IMR-90 (cell line): ENCODE data around the gene MAGI1. TPM values are rescaled to one million over a fixed set of nuclear protein-coding genes. Genes with fewer than 3 reads are reported as not detected.
A peak's percentile ranks its signal among the peaks of the same experiment; 100 is the strongest.

Source experiments
- ATAC-seq: fragments of 200-7000 bp; cut with Tn5 transposase; 2 replicates; pipeline ENCODE4 v1.9.1; 2020; ENCODE audit warnings: low read depth, mild to moderate bottlenecking, moderate library complexity
- BruUV-seq: library from RNA; stranded (reverse); fragments of 400-500 nt; replicated peaks from 2 replicates; lab custom pipeline; 2021; lab: Mats Ljungman, UMichigan
- CTCF ChIA-PET: fragments of 300-600 bp; formaldehyde crosslinking; extraction: SDS; loops from one replicate; lab custom pipeline; 2021; ENCODE audit warnings: antibody characterized with exemption; lab: Yijun Ruan, JAX
- POLR2A ChIA-PET: fragments of 300-600 bp; sonication (Branson Sonifier 250); formaldehyde crosslinking; loops from one replicate; lab custom pipeline; 2022; ENCODE audit warnings: antibody characterized with exemption; ENCODE audit not compliant: unreplicated experiment; lab: Charles Lee
- DNase-seq: peaks from one replicate; pipeline ENCODE4 v3.0.0; 2013
- H2AFZ ChIP-seq: replicated peaks from 2 replicates; pipeline ENCODE3; 2013; ENCODE audit warnings: low read length, mild to moderate bottlenecking; ENCODE audit not compliant: poor library complexity
- H2AK5ac ChIP-seq: 2 replicates; pipeline ENCODE4 v1.6.1; 2013; ENCODE audit warnings: low read depth, low read length, inconsistent platforms
- H2AK9ac ChIP-seq: replicated peaks from 2 replicates; pipeline ENCODE3; 2013; ENCODE audit warnings: mild to moderate bottlenecking, low read depth, low read length, moderate library complexity; ENCODE audit not compliant: poor library complexity
- H2BK120ac ChIP-seq: 2 replicates; pipeline ENCODE4 v1.6.1; 2013; ENCODE audit warnings: low read depth, low read length, inconsistent platforms
- H2BK15ac ChIP-seq: 3 replicates; pipeline ENCODE4 v1.6.1; 2013; ENCODE audit warnings: low read depth, low read length, inconsistent platforms
- H2BK20ac ChIP-seq: 2 replicates; pipeline ENCODE4 v1.6.1; 2013; ENCODE audit warnings: low read depth, mild to moderate bottlenecking, inconsistent platforms, low read length, moderate library complexity
- H2BK5ac ChIP-seq: 2 replicates; pipeline ENCODE4 v1.6.1; 2013; ENCODE audit warnings: mild to moderate bottlenecking, low read depth, low read length, inconsistent platforms; ENCODE audit not compliant: poor library complexity, severe bottlenecking
- H3K14ac ChIP-seq: replicated peaks from 2 replicates; pipeline ENCODE4 v1.6.1; 2013; ENCODE audit warnings: low read depth, low read length, inconsistent platforms
- H3K18ac ChIP-seq: 2 replicates; pipeline ENCODE4 v1.6.1; 2013; ENCODE audit warnings: low read depth, low read length, control low read depth
- H3K23ac ChIP-seq: 2 replicates; pipeline ENCODE4 v1.6.1; 2013; ENCODE audit warnings: low read depth, low read length, inconsistent platforms
- H3K27ac ChIP-seq: 2 replicates; pipeline ENCODE4 v1.5.1; 2013; ENCODE audit warnings: mild to moderate bottlenecking, control low read depth, low read length; ENCODE audit not compliant: insufficient read depth
- H3K27me3 ChIP-seq: 2 replicates; pipeline ENCODE4 v1.6.1; 2013; ENCODE audit warnings: low read length; ENCODE audit not compliant: control insufficient read depth, insufficient read depth
- H3K36me3 ChIP-seq: 2 replicates; pipeline ENCODE4 v1.6.1; 2013; ENCODE audit warnings: low read length, mixed read lengths; ENCODE audit not compliant: control insufficient read depth, insufficient read depth
- H3K4ac ChIP-seq: 2 replicates; pipeline ENCODE4 v1.6.1; 2013; ENCODE audit warnings: low read depth, low read length, inconsistent platforms
- H3K4me1 ChIP-seq: 2 replicates; pipeline ENCODE4 v1.6.1; 2013; ENCODE audit warnings: low read length, mixed read lengths; ENCODE audit not compliant: control insufficient read depth, insufficient read depth
- H3K4me2 ChIP-seq: 2 replicates; pipeline ENCODE4 v1.6.1; 2013; ENCODE audit warnings: low read depth, mild to moderate bottlenecking, control low read depth, low read length, moderate library complexity
- H3K4me3 ChIP-seq: 2 replicates; pipeline ENCODE4 v1.5.1; 2013; ENCODE audit warnings: low read depth, mild to moderate bottlenecking, control low read depth, low read length, moderate library complexity; ENCODE audit not compliant: insufficient read depth
- H3K56ac ChIP-seq: 2 replicates; pipeline ENCODE4 v1.6.1; 2013; ENCODE audit warnings: low read length, inconsistent platforms; ENCODE audit not compliant: insufficient read depth; ENCODE audit errors: extremely low read depth
- H3K79me1 ChIP-seq, 2 experiments: 2 replicates each; pipeline ENCODE4 v1.6.1; 2013; ENCODE audit warnings: low read length in 2 of 2, inconsistent platforms in 1 of 2, low read depth in 1 of 2
- H3K9ac ChIP-seq: 2 replicates; pipeline ENCODE4 v1.6.1; 2013; ENCODE audit warnings: low read depth, low read length, control low read depth
- H3K9me1 ChIP-seq: 2 replicates; pipeline ENCODE4 v1.6.1; 2013; ENCODE audit warnings: low read length, inconsistent platforms; ENCODE audit not compliant: insufficient read depth
- H3K9me3 ChIP-seq: 2 replicates; pipeline ENCODE4 v1.6.1; 2013; ENCODE audit warnings: low read length; ENCODE audit not compliant: control insufficient read depth, insufficient read depth
- H4K20me1 ChIP-seq: 2 replicates; pipeline ENCODE4 v1.6.1; 2013; ENCODE audit warnings: low read length, inconsistent platforms; ENCODE audit not compliant: insufficient read depth
- H4K5ac ChIP-seq: 2 replicates; pipeline ENCODE4 v1.6.1; 2013; ENCODE audit warnings: mild to moderate bottlenecking, low read depth, low read length, control low read depth
- H4K8ac ChIP-seq, 2 experiments: 2 replicates each; pipeline ENCODE4 v1.6.1; 2013; ENCODE audit warnings: low read depth in 2 of 2, low read length in 2 of 2, control low read depth in 1 of 2, inconsistent platforms in 1 of 2
- H4K91ac ChIP-seq: 2 replicates; pipeline ENCODE4 v1.6.1; 2013; ENCODE audit warnings: low read depth, low read length, inconsistent platforms; ENCODE audit not compliant: insufficient read depth
- CEBPB ChIP-seq: IDR thresholded peaks from 2 replicates; pipeline ENCODE4 v1.6.1; 2012; ENCODE audit warnings: low read depth, low read length, improper control_type of control experiment
- USF2 ChIP-seq: fragments of 150-350 bp; IDR thresholded peaks from 2 replicates; pipeline ENCODE4 v1.6.1; 2017; ENCODE audit warnings: mild to moderate bottlenecking, antibody characterized with exemption, low read length, low read depth
- dilution Hi-C: fragments of 300-500 bp; cut with HindIII; formaldehyde crosslinking; loops from one replicate; pipeline ENCODE4 v1.14.3; 2018; ENCODE audit warnings: low sequenced_read_pairs; ENCODE audit not compliant: unreplicated experiment
- in situ Hi-C: fragments of 300-500 bp; cut with MboI; formaldehyde crosslinking; loops from 3 replicates; pipeline ENCODE4 v1.14.3; 2019; ENCODE audit warnings: low sequenced_read_pairs, inconsistent platforms, mixed read lengths
- intact Hi-C: fragments of 100-400 bp; cut with micrococcal nuclease; formaldehyde crosslinking; loops from 2 replicates; pipeline ENCODE4 v1.10.0; 2022
- polyA plus RNA-seq, 3 experiments: library from polyadenylated mRNA; depleted of rRNA; stranded (reverse); fragments of >200 nt; gene quantifications; 2 replicates each; pipeline ENCODE4 v1.2.3, GENCODE V29; 2012; ENCODE audit warnings: low replicate concordance in 1 of 3
- total RNA-seq: library from RNA; depleted of rRNA; stranded (reverse); fragments of >200 nt; gene quantifications from 2 replicates; pipeline ENCODE4 v1.2.3, GENCODE V29; 2012

MAGI1 gene
- total and polyA plus RNA-seq, 2 of the 4 experiments (the other 2 are of a cell fraction) = 14.5 to 24.2 TPM

DNA sequence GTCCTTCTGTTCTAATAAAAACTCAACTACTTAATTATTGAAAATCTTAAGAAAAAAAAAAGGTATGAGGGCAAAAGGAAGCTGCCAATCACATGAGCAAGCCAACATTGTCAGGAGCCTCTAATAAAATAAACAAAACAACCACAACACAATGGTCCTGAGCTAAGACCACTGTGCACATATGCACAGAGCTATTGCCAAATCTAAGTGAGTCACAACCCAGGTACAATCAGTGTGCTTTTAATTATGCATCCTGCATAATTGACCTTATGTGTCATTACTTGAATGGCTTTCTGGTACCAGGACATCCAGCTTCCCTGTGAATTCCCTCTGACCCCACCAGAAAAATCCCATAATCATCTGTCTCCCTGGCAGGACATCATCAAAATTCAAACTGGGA is 639.8 kb downstream of the MAGI1 start:
- in situ Hi-C loops (no loop called here), dilution Hi-C loops (no loop called here), intact Hi-C loops (no loop called here)
- H3K18ac ChIP-seq = no peak overlapping the region
- no peak overlapping the region for H4K5ac ChIP-seq
- 0 out of 4 replicates have a peak, but pooled peaks cover 0 to 5% of the 10 kb centered on the region in 2 experiments for H3K79me1 ChIP-seq
- H3K36me3 ChIP-seq = no peaks in the 10 kb centered on the region
- peak; percentile 80 for TF ChIP-seq CEBPB
- no peak for TF ChIP-seq USF2
- H3K4me3 ChIP-seq = no peak overlapping the region
- ChIA-PET POLR2A (interaction anchor here (0.6 kb wide), 1 partner anchor 196 kb away, joined by 5 read pairs; no protein-coding TSS in a partner anchor), CTCF (interaction anchor here (1.1 kb wide), 1 partner anchor 14 kb away, joined by 3 read pairs; no protein-coding TSS in a partner anchor)
- H3K4me1 ChIP-seq = peaks cover 4% of the 10 kb centered on the region
- H2AK5ac ChIP-seq = no peak overlapping the region
- no TSS peak for BruUV-seq
- H4K8ac ChIP-seq = no peak overlapping the region
- no peaks in the 10 kb centered on the region for H4K20me1 ChIP-seq
- H3K4ac ChIP-seq = no peak overlapping the region
- peak; percentile 58 for DNase-seq
- H3K4me2 ChIP-seq = no peak overlapping the region
- H3K9ac ChIP-seq = no peak overlapping the region
- no peak overlapping the region for H2BK5ac ChIP-seq
- H3K27ac ChIP-seq = no peak overlapping the region
- H2BK15ac ChIP-seq = no peak overlapping the region
- H3K27me3 ChIP-seq = no peaks in the 10 kb centered on the region
- no peak overlapping the region for H2BK20ac ChIP-seq
- H3K14ac ChIP-seq = no peak overlapping the region; the same call in 1 of the 2 replicates
- no peak overlapping the region for H3K23ac ChIP-seq
- H2AK9ac ChIP-seq = no peak overlapping the region
- no peak for ATAC-seq
- H2AFZ ChIP-seq = no peak overlapping the region
- H3K9me1 ChIP-seq = peaks cover 20% of the 10 kb centered on the region
- H4K91ac ChIP-seq = no peak overlapping the region
- no peak overlapping the region for H3K56ac ChIP-seq
- no peaks in the 10 kb centered on the region for H3K9me3 ChIP-seq
- no peak overlapping the region for H2BK120ac ChIP-seq
